ENCODE results near the gene RDH11. TPM values are rescaled to one million over a fixed set of nuclear protein-coding genes. Genes with fewer than 3 reads are reported as not detected.

RDH11 gene
- total and polyA plus RNA-seq, 10 of the 15 experiments (the other 5 are each of a cell fraction or from before 2014, with no cell fraction given) = 49.7 to 161 (median 77.2) TPM

GRCh38 chr14:67718265-67718664 lies 22.7 kb upstream of the RDH11 start:
- no peaks in the 10 kb centered on the region for H3K36me3 ChIP-seq (ENCODE audit: control insufficient read depth in 2 of 2, insufficient read depth in 2 of 2, low read length in 1 of 2)
- no peaks in the 10 kb centered on the region; the same call in 1 of the 2 replicates for H3K4me1 ChIP-seq (ENCODE audit: control insufficient read depth, insufficient read depth, low read length)
- BruUV-seq (replicated peaks) = no TSS peak
- no peaks in the 10 kb centered on the region for H3K27me3 ChIP-seq (replicated peaks in 1 of 2; ENCODE audit: control insufficient read depth in 2 of 2, insufficient read depth in 2 of 2, low read length in 1 of 2)
- no peak for DNase-seq (ENCODE audit: low read depth, low spot score)
- ChIA-PET CTCF (interaction anchor here (1.1 kb wide), 1 partner anchor 191 kb away, joined by 3 read pairs; no protein-coding TSS in a partner anchor), SMC1A (ENCODE audit: uncharacterized antibody, unreplicated experiment) (interaction anchor here (1.4 to 1.8 kb wide), 3 partner anchors 9 to 20 kb away, joined by 3 to 6 read pairs (median 3); no protein-coding TSS in a partner anchor), POLR2A (no interaction called here), RAD21 (ENCODE audit: unreplicated experiment) (no interaction called here)
- in situ Hi-C loops (cut with MboI) (no loop called here), intact Hi-C loops (cut with micrococcal nuclease; ENCODE audit: unreplicated experiment) (no loop called here)
- TF ChIP-seq CEBPZ (IDR thresholded peaks at IDR 0.05; ENCODE audit: low read depth, low read length) (no peak), CBX3 (IDR thresholded peaks at IDR 0.05; ENCODE audit: borderline replicate concordance, low read depth) (no peak), IRF3 (IDR thresholded peaks at IDR 0.05) (no peak), NFXL1 (IDR thresholded peaks at IDR 0.05; ENCODE audit: borderline replicate concordance) (no peak), KAT2A (conservative IDR thresholded peaks at IDR 0.05; ENCODE audit: control insufficient read depth, low read depth, low read length) (no peak), ZSCAN29 (IDR thresholded peaks at IDR 0.05) (no peak), JUNB (IDR thresholded peaks at IDR 0.05) (no peak)
- TF ChIP-seq, protein P1, sequence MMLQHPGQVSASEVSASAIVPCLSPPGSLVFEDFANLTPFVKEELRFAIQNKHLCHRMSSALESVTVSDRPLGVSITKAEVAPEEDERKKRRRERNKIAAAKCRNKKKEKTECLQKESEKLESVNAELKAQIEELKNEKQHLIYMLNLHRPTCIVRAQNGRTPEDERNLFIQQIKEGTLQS (IDR thresholded peaks at IDR 0.05; ENCODE audit: borderline replicate concordance, extremely low read depth, low read depth, low read length) = no peak
- H3K9ac ChIP-seq (ENCODE audit: control insufficient read depth, insufficient read depth, low read length) = no peak overlapping the region
- WGBS (ENCODE audit: insufficient coverage, insufficient replicate concordance, low lambda C conversion rate, missing lambda C conversion rate) = 61% methylated on average over 2 of the region's 2 CpGs
- no peak overlapping the region for H3K27ac ChIP-seq (ENCODE audit: control insufficient read depth, insufficient read depth)
- H3K9me3 ChIP-seq (replicated peaks; ENCODE audit: control insufficient read depth, insufficient read depth, low read length) = no peaks in the 10 kb centered on the region
- no peak overlapping the region for H3K4me3 ChIP-seq
- no peaks in the 10 kb centered on the region for H3K79me2 ChIP-seq (ENCODE audit: control insufficient read depth, insufficient read depth, low read length)
- H3K4me2 ChIP-seq (ENCODE audit: control insufficient read depth, insufficient read depth) = no peak overlapping the region
- no peak for ATAC-seq
- H4K20me1 ChIP-seq (ENCODE audit: control insufficient read depth, insufficient read depth) = no peaks in the 10 kb centered on the region
- H2AFZ ChIP-seq (ENCODE audit: control insufficient read depth, low read depth, low read length) = no peak overlapping the region
- no peak for FAIRE-seq
